GM21390 (cell line): ENCODE results near the gene TM9SF1.

Source experiments
- ATAC-seq: cut with Tn5 transposase; IDR thresholded peaks from one replicate; pipeline ENCODE4 v1.9.1; 2021; ENCODE audit not compliant: unreplicated experiment

The TM9SF1 gene

GRCh38 chr14:24179961-24180796 lies 15.1 kb downstream of the TM9SF1 start:
- ATAC-seq: no peak

- ATAC-seq: no peak
These were observed 15.8 kb downstream of the TM9SF1 start for GRCh38 chr14:24179294-24179960.

- ATAC-seq: no peak
These were observed 16.7 kb downstream of the TM9SF1 start for GRCh38 chr14:24178399-24179178.

GRCh38 chr14:24177891-24178290 lies 17.4 kb downstream of the TM9SF1 start:
- ATAC-seq: no peak

GRCh38 chr14:24177041-24177825 lies 18.0 kb downstream of the TM9SF1 start:
- ATAC-seq: no peak

GRCh38 chr14:24176599-24176998 lies 18.6 kb downstream of the TM9SF1 start:
- ATAC-seq: no peak

GRCh38 chr14:24172871-24173281 lies 22.4 kb downstream of the TM9SF1 start:
- no peak for ATAC-seq

GRCh38 chr14:24172261-24172860 lies 22.9 kb downstream of the TM9SF1 start:
- ATAC-seq: no peak

- ATAC-seq: peak; percentile 84
These were observed 23.6 kb downstream of the TM9SF1 start, which contains the start of gene REC8 for GRCh38 chr14:24171422-24172260. TSS of gene REC8 (plus strand) at chr14:24172080. CDS start at chr14:24172553, 473 bp downstream.

- ATAC-seq: no peak
These were observed 27.6 kb downstream of the TM9SF1 start for GRCh38 chr14:24167469-24168114.

GRCh38 chr14:24165785-24166184 lies 29.5 kb downstream of the TM9SF1 start:
- ATAC-seq: no peak

GRCh38 chr14:24164518-24164991 lies 30.7 kb downstream of the TM9SF1 start:
- no peak for ATAC-seq

- no peak for ATAC-seq
These were observed 33.1 kb downstream of the TM9SF1 start for GRCh38 chr14:24162093-24162492.

GRCh38 chr14:24160850-24161804 lies 34.1 kb downstream of the TM9SF1 start, which contains the start of gene IRF9:
TSS of gene IRF9 (plus strand) at chr14:24161265. CDS start at chr14:24162145, 880 bp downstream.
- peak; percentile 79 for ATAC-seq

GRCh38 chr14:24160499-24160849 lies 34.8 kb downstream of the TM9SF1 start:
- no peak for ATAC-seq

GRCh38 chr14:24159777-24160498 lies 35.3 kb downstream of the TM9SF1 start:
- no peak for ATAC-seq

- no peak for ATAC-seq
These were observed 37.9 kb downstream of the TM9SF1 start for GRCh38 chr14:24157331-24157730.
